ENCODE results near the gene PPP1R15B. TPM values are rescaled to one million over a fixed set of nuclear protein-coding genes. Genes with fewer than 3 reads are reported as not detected.
A peak's percentile ranks its signal among the peaks of the same experiment; 100 is the strongest.

Gene PPP1R15B
- total and polyA plus RNA-seq, 2 of the 4 experiments (the other 2 are of a cell fraction): 14.9 to 15.0 TPM

DNA sequence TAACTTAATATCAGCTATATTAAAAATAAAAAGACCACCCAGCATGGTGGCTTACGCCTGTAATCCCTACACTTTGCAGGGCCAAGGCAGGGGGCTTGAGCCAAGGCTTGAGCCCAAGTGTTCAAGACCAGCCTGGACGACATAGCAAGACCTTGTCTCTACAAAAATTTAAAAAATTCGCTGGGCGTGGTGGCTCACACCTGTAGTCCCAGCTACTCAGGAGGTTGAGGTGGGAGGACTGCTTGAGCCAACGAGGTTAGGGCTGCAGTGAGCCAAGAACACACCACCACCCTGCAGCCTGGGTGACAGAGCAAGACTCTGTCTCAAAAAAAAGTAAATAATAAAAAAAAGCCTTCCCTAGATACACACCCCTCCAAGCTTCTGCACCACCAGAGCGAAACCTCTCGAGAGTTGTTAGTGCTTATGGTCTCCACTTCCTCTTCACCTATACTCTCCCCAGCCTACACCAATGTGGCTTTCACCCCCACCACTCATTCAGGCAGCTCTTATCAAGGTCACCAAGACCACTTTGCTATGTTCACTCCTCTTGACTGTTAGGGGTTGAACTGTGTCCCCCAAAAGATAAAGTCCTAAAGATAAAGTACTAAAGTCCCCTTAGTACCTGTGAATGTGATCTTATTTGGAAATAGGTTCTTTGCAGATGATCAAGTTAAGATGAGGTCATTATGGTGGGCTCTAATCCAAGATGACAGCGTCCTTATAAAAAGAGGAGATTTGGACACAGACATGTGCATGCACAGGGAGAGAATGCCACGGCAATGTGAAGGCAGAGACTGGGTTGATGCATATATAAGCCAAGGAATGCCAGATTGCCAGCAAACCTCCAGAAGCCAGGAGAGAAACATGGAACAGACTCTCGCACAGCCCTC is 6.8 kb upstream of the PPP1R15B start:
- H3K4me2 ChIP-seq (ENCODE audit: low read depth, low read length): peak overlapping the region; percentile 69; the same call in 1 of the 2 replicates
- H2BK5ac ChIP-seq (ENCODE audit: low read depth, low read length, poor library complexity, severe bottlenecking): peak overlapping the region; percentile 75
- H2AFZ ChIP-seq (replicated peaks; ENCODE audit: low read length, poor library complexity): peak overlapping the region; percentile 1
- H3K4me1 ChIP-seq (ENCODE audit: control insufficient read depth, insufficient read depth, low read length): peaks cover 19% of the 10 kb centered on the region
- ChIA-PET POLR2A (ENCODE audit: unreplicated experiment) (no interaction called here), CTCF (no interaction called here)
- H3K27me3 ChIP-seq (ENCODE audit: control insufficient read depth, insufficient read depth, low read length): no peaks in the 10 kb centered on the region
- peak overlapping the region; percentile 57 for H4K91ac ChIP-seq (ENCODE audit: insufficient read depth, low read depth, low read length)
- no peak overlapping the region for H3K4me3 ChIP-seq (ENCODE audit: insufficient read depth, low read depth, low read length)
- H3K9me3 ChIP-seq (ENCODE audit: control insufficient read depth, insufficient read depth, low read length): no peaks in the 10 kb centered on the region
- peaks cover 11% of the 10 kb centered on the region; the same call in 1 of the 2 replicates for H3K9me1 ChIP-seq (ENCODE audit: insufficient read depth, low read length)
- peak overlapping the region; percentile 80 for H3K18ac ChIP-seq (ENCODE audit: low read depth, low read length)
- no peak for ATAC-seq (ENCODE audit: low read depth)
- peak overlapping the region; percentile 86 for H2BK20ac ChIP-seq (ENCODE audit: low read depth, low read length)
- no TSS peak for BruUV-seq (replicated peaks)
- intact Hi-C loops (cut with micrococcal nuclease): no loop called here
- no peaks in the 10 kb centered on the region for H3K36me3 ChIP-seq (ENCODE audit: control insufficient read depth, insufficient read depth, low read length)
- H3K9ac ChIP-seq (ENCODE audit: low read depth, low read length): peak overlapping the region; percentile 20; the same call in 1 of the 2 replicates
- H4K5ac ChIP-seq (ENCODE audit: low read depth, low read length): peak overlapping the region; percentile 75
- TF ChIP-seq POLR2A (IDR thresholded peaks at IDR 0.05; ENCODE audit: low read depth, low read length) (no peak), RCOR1 (IDR thresholded peaks at IDR 0.05; ENCODE audit: insufficient replicate concordance, low read length) (no peak), CEBPB (IDR thresholded peaks at IDR 0.05; ENCODE audit: low read depth, low read length) (no peak), CHD1 (IDR thresholded peaks at IDR 0.05; ENCODE audit: low read depth, low read length) (no peak), NFE2L2 (IDR thresholded peaks at IDR 0.05; ENCODE audit: low read depth, low read length) (no peak), FOS (IDR thresholded peaks at IDR 0.05; ENCODE audit: low read depth, low read length) (no peak), MXI1 (IDR thresholded peaks at IDR 0.05; ENCODE audit: borderline replicate concordance, low read depth, low read length) (no peak)
- peaks cover 0 to 6% of the 10 kb centered on the region in 2 experiments; a peak in 2 of 4 replicates for H3K79me1 ChIP-seq (ENCODE audit: low read depth in 1 of 2, low read length in 2 of 2)
- H3K4ac ChIP-seq (ENCODE audit: low read depth, low read length): peak overlapping the region; percentile 33
- peak; percentile 66 for DNase-seq
- peak overlapping the region; percentile 72; the same call in 1 of the 3 replicates for H2BK15ac ChIP-seq (ENCODE audit: low read depth, low read length)
- H4K8ac ChIP-seq (ENCODE audit: low read depth in 2 of 2, low read length in 2 of 2): peak overlapping the region; percentile 6 to 65; a peak in 3 of 4 replicates
- H4K20me1 ChIP-seq (ENCODE audit: insufficient read depth, low read length): no peaks in the 10 kb centered on the region
- H3K14ac ChIP-seq (replicated peaks; ENCODE audit: low read depth, low read length): peak overlapping the region; percentile 57
- H3K27ac ChIP-seq (ENCODE audit: insufficient read depth, low read length): peak overlapping the region; percentile 85
- peak overlapping the region; percentile 76 for H2AK5ac ChIP-seq (ENCODE audit: low read depth, low read length)
- dilution Hi-C loops (cut with HindIII; ENCODE audit: low sequenced_read_pairs, unreplicated experiment): no loop called here
- H2AK9ac ChIP-seq (replicated peaks; ENCODE audit: low read depth, low read length, poor library complexity): peak overlapping the region; percentile 33
- no peak overlapping the region for H3K56ac ChIP-seq (ENCODE audit: extremely low read depth, insufficient read depth, low read length)
- WGBS, 2 experiments (ENCODE audit: extremely low coverage in 2 of 2, insufficient read length in 1 of 2): 87% methylated on average over 5 of the region's 10 CpGs; no CpG with 5 or more reads in 1 of the 2 experiments
- H3K23ac ChIP-seq (ENCODE audit: low read depth, low read length): peak overlapping the region; percentile 51
- in situ Hi-C loops (cut with MboI; ENCODE audit: low sequenced_read_pairs): no loop called here
- peak overlapping the region; percentile 39 for H2BK120ac ChIP-seq (ENCODE audit: low read depth, low read length)
